ENCODE results near the gene TCAIM. TPM values are rescaled to one million over a fixed set of nuclear protein-coding genes. Genes with fewer than 3 reads are reported as not detected.

Gene TCAIM
- total and polyA plus RNA-seq, 2 of the 4 experiments (the other 2 are of a cell fraction) = 11.0 to 21.5 TPM

- Histone ChIP-seq H4K8ac (ENCODE audit: low read depth in 2 of 2, low read length in 2 of 2) (no peak overlapping the region), H3K4me1 (ENCODE audit: control insufficient read depth, insufficient read depth, low read length) (no peaks in the 10 kb centered on the region), H3K27me3 (ENCODE audit: control insufficient read depth, insufficient read depth, low read length) (no peaks in the 10 kb centered on the region; the same call in 1 of the 2 replicates), H2BK5ac (ENCODE audit: low read depth, low read length, poor library complexity, severe bottlenecking) (no peak overlapping the region), H3K4me3 (ENCODE audit: insufficient read depth, low read depth, low read length) (no peak overlapping the region), H3K4ac (ENCODE audit: low read depth, low read length) (no peak overlapping the region), H2BK120ac (ENCODE audit: low read depth, low read length) (no peak overlapping the region), H4K5ac (ENCODE audit: low read depth, low read length) (no peak overlapping the region), H3K79me1 (ENCODE audit: low read depth in 1 of 2, low read length in 2 of 2) (no peaks in the 10 kb centered on the region), H2BK20ac (ENCODE audit: low read depth, low read length) (no peak overlapping the region), H3K18ac (ENCODE audit: low read depth, low read length) (no peak overlapping the region), H3K9me3 (ENCODE audit: control insufficient read depth, insufficient read depth, low read length) (no peaks in the 10 kb centered on the region), H3K9ac (ENCODE audit: low read depth, low read length) (no peak overlapping the region), H2BK15ac (ENCODE audit: low read depth, low read length) (no peak overlapping the region), H2AK9ac (replicated peaks; ENCODE audit: low read depth, low read length, poor library complexity) (no peak overlapping the region), H3K36me3 (ENCODE audit: control insufficient read depth, insufficient read depth, low read length) (no peaks in the 10 kb centered on the region), H4K91ac (ENCODE audit: insufficient read depth, low read depth, low read length) (no peak overlapping the region), H2AK5ac (ENCODE audit: low read depth, low read length) (no peak overlapping the region), H2AFZ (replicated peaks; ENCODE audit: low read length, poor library complexity) (no peak overlapping the region), H3K14ac (replicated peaks; ENCODE audit: low read depth, low read length) (no peak overlapping the region), H3K4me2 (ENCODE audit: low read depth, low read length) (no peak overlapping the region), H4K20me1 (ENCODE audit: insufficient read depth, low read length) (no peaks in the 10 kb centered on the region), H3K56ac (ENCODE audit: extremely low read depth, insufficient read depth, low read length) (no peak overlapping the region), H3K27ac (ENCODE audit: insufficient read depth, low read length) (no peak overlapping the region), H3K9me1 (ENCODE audit: insufficient read depth, low read length) (0 out of 2 replicates have a peak, but pooled peaks cover 5% of the 10 kb centered on the region), H3K23ac (ENCODE audit: low read depth, low read length) (no peak overlapping the region)
- TF ChIP-seq CEBPB (IDR thresholded peaks at IDR 0.05; ENCODE audit: low read depth, low read length) (no peak), NFE2L2 (IDR thresholded peaks at IDR 0.05; ENCODE audit: low read depth, low read length) (no peak), MAZ (IDR thresholded peaks at IDR 0.05; ENCODE audit: borderline replicate concordance, low read depth, low read length) (no peak), CTCF (conservative IDR thresholded peaks at IDR 0.05; ENCODE audit: low read depth, low read length) (no peak), POLR2A (IDR thresholded peaks at IDR 0.05; ENCODE audit: low read depth, low read length) (no peak), CHD1 (IDR thresholded peaks at IDR 0.05; ENCODE audit: low read depth, low read length) (no peak), ELK1 (IDR thresholded peaks at IDR 0.05; ENCODE audit: borderline replicate concordance, low read depth, low read length) (no peak), SMC3 (IDR thresholded peaks at IDR 0.05; ENCODE audit: low read depth, low read length) (no peak), MXI1 (IDR thresholded peaks at IDR 0.05; ENCODE audit: borderline replicate concordance, low read depth, low read length) (no peak), RFX5 (IDR thresholded peaks at IDR 0.05; ENCODE audit: low read depth, low read length) (no peak), FOS (IDR thresholded peaks at IDR 0.05; ENCODE audit: low read depth, low read length) (no peak), USF2 (IDR thresholded peaks at IDR 0.05; ENCODE audit: low read depth, low read length) (no peak), RAD21 (IDR thresholded peaks at IDR 0.05; ENCODE audit: low read length) (no peak), BHLHE40 (IDR thresholded peaks at IDR 0.05; ENCODE audit: low read depth, low read length) (no peak), RCOR1 (IDR thresholded peaks at IDR 0.05; ENCODE audit: insufficient replicate concordance, low read length) (no peak), MAFK (IDR thresholded peaks at IDR 0.05; ENCODE audit: low read depth, low read length) (no peak)
- POLR2A ChIA-PET (ENCODE audit: unreplicated experiment) = no interaction called here
- ATAC-seq (ENCODE audit: low read depth) (no peak), DNase-seq (no peak)
- intact Hi-C loops (cut with micrococcal nuclease) (no loop called here), dilution Hi-C loops (cut with HindIII; ENCODE audit: low sequenced_read_pairs, unreplicated experiment) (no loop called here), in situ Hi-C loops (cut with MboI; ENCODE audit: low sequenced_read_pairs) (no loop called here)
- 65% methylated on average over 4 of the region's 11 CpGs; no CpG with 5 or more reads in 1 of the 2 experiments for WGBS, 2 experiments (ENCODE audit: extremely low coverage in 2 of 2, insufficient read length in 1 of 2)
- CTCF ChIA-PET = no interaction called here
- BruUV-seq (replicated peaks) = no TSS peak
Observed at GRCh38 chr3:44415421-44415820, 76.9 kb downstream of the TCAIM start.
